Spleen (tissue), 11 donors: ENCODE results near the gene DUS1L. TPM values are rescaled to one million over a fixed set of nuclear protein-coding genes. Genes with fewer than 3 reads are reported as not detected.

ENCODE experiments used
- DNase-seq: peaks from one replicate; pipeline ENCODE4 v3.0.0-alpha.2; 2020
- H3K27ac ChIP-seq, 8 donors: fragments of 200-600 bp; sonication (generic) in 7 of 8; 1 replicate in 4 of 8; 2 replicates in 4 of 8; pipeline versions ENCODE4 v1.5.0 to v1.8.0; 2016 to 2021; ENCODE audit warnings: inconsistent platforms in 4 of 8, mild to moderate bottlenecking in 4 of 8, moderate library complexity in 1 of 8
- H3K27me3 ChIP-seq, 7 donors: fragments of 200-600 bp; sonication (generic) in 6 of 7; replicated peaks in 1 of 7; 1 replicate in 4 of 7; 2 replicates in 3 of 7; pipeline versions ENCODE4 v1.5.0 to v1.8.0; 2016 to 2021; ENCODE audit warnings: inconsistent platforms in 3 of 7, mild to moderate bottlenecking in 1 of 7
- H3K36me3 ChIP-seq, 6 donors: fragments of 200-600 bp; sonication (generic) in 5 of 6; 1 replicate in 4 of 6; 2 replicates in 2 of 6; pipeline versions ENCODE4 v1.5.0 to v1.8.0; 2016 to 2021; ENCODE audit warnings: inconsistent platforms in 2 of 6
- H3K4me1 ChIP-seq, 6 donors: fragments of 200-600 bp; sonication (generic) in 5 of 6; 1 replicate in 3 of 6; 2 replicates in 3 of 6; pipeline versions ENCODE4 v1.5.0 to v1.8.0; 2016 to 2021; ENCODE audit warnings: inconsistent platforms in 3 of 6
- H3K4me3 ChIP-seq, 8 donors: fragments of 200-600 bp; sonication (generic) in 7 of 8; 1 replicate in 4 of 8; 2 replicates in 4 of 8; pipeline versions ENCODE4 v1.5.0 to v1.8.0; 2016 to 2021; ENCODE audit warnings: inconsistent platforms in 4 of 8, mild to moderate bottlenecking in 4 of 8, moderate library complexity in 2 of 8
- H3K9me3 ChIP-seq, 8 donors: fragments of 200-600 bp; sonication (generic) in 7 of 8; 1 replicate in 4 of 8; 2 replicates in 4 of 8; pipeline versions ENCODE4 v1.5.0 to v1.8.0; 2016 to 2021; ENCODE audit warnings: inconsistent platforms in 4 of 8
- POLR2A ChIP-seq, 3 donors: fragments of 450-650 bp; IDR thresholded peaks; one replicate each; pipeline ENCODE4 v1.5.1; 2017; ENCODE audit warnings: antibody characterized with exemption in 3 of 3, mild to moderate bottlenecking in 1 of 3
- POLR2AphosphoS5 ChIP-seq, 3 donors: sonication (generic); formaldehyde crosslinking; IDR thresholded peaks; one replicate each; pipeline ENCODE4 v1.5.1; 2017; ENCODE audit warnings: antibody characterized with exemption in 3 of 3
- WGBS, 5 donors: extraction: QIAGEN DNeasy Blood & Tissue Kit in 3 of 5; methylation state at CpG; one replicate each; pipeline versions ENCODE4 v1.1.5 to v1.1.7; 2013 to 2018; 5-methylcytosine and 5-hydroxymethylcytosine counted together
- intact Hi-C: fragments of 100-400 bp; cut with DNase I; formaldehyde crosslinking; loops from one replicate; pipeline ENCODE4 v1.15.0; 2023; ENCODE audit warnings: low total_unique reads
- polyA plus RNA-seq, 3 donors: library from polyadenylated mRNA; stranded (reverse); fragments of 200-250 nt; gene quantifications; one replicate each; pipeline ENCODE4 v1.2.1, GENCODE V29; 2013
- total RNA-seq, 7 donors: library from RNA; depleted of rRNA in 3 of 7; stranded (reverse); fragments of >200 nt in 3 of 7; fragmentation: NEBNext Ultra II Directional in 4 of 7; extraction: Animal tissue kit (Norgen Biotek cat#: 25700) in 4 of 7; gene quantifications; one replicate each; pipeline versions ENCODE4 v1.1.0 to v1.2.1, GENCODE V29; 2016 to 2021
- TF ChIP-seq, protein P1 (sequence below), 11 experiments: fragments of 200-600 bp in 7 of 11; fragments of 450-650 bp in 4 of 11; sonication (generic) in 4 of 11; IDR thresholded peaks in 8 of 11; conservative IDR thresholded peaks in 3 of 11; 1 replicate in 7 of 11; 2 replicates in 4 of 11; pipeline versions ENCODE4 v1.4.0 to v1.8.0; 2016 to 2021; ENCODE audit warnings: antibody characterized with exemption in 11 of 11, inconsistent platforms in 4 of 11, mild to moderate bottlenecking in 1 of 11
- donor health status: healthy with polysubstance abuse.
- donor health status: DM: no; HTN: no; CAD: no; lungs with moderate emphysema.
- donor health status: DM: no; HTN: no; CAD: no.
- donor health status: Bipolar disorder and iron deficiency.
- donor health status: healthy.
- donor health status: DM: no; HTN: no; CAD: no.
- donor health status: DM: yes; HTN: yes; CAD: no.

Gene DUS1L
- total and polyA plus RNA-seq, 10 donors = 76.4 to 174 (median 103) TPM

DNA sequence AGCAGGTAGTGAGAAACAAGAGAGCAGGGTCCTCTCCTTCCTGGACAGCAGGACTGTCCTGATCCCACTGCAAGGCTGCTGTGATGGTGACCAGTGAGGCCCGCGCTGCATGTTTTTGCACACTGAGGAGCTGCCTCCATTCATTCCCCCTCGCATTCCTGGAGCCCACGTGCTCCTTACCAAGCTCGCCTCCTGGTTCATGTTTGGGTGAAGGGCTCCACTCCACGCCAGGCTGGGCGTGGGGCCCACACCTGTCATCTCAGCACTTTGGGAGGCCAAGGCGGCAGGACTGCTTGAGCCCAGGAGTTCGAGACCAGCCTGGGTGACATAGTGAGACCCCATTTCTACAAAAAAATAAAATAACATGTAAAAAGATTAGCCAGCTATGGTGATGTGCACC lies 47.8 kb upstream of the DUS1L start:
- DNase-seq = no peak
- no peak overlapping the region for H3K4me3 ChIP-seq
- no peaks in the 10 kb centered on the region for H3K4me1 ChIP-seq
- intact Hi-C loops = no loop called here
- H3K9me3 ChIP-seq = no peaks in the 10 kb centered on the region
- 85 to 98% (median 93%) methylated on average over 9 of the region's 9 CpGs for WGBS, 5 donors
- H3K27me3 ChIP-seq = no peaks in the 10 kb centered on the region
- H3K27ac ChIP-seq = no peak overlapping the region
- H3K36me3 ChIP-seq = peaks cover 0 to 27% (median 0%) of the 10 kb centered on the region in 6 donors
- no peak for TF ChIP-seq POLR2AphosphoS5 (IDR thresholded peaks at IDR 0.05)
- no peak for TF ChIP-seq POLR2A (IDR thresholded peaks at IDR 0.05)
- TF ChIP-seq, protein P1, sequence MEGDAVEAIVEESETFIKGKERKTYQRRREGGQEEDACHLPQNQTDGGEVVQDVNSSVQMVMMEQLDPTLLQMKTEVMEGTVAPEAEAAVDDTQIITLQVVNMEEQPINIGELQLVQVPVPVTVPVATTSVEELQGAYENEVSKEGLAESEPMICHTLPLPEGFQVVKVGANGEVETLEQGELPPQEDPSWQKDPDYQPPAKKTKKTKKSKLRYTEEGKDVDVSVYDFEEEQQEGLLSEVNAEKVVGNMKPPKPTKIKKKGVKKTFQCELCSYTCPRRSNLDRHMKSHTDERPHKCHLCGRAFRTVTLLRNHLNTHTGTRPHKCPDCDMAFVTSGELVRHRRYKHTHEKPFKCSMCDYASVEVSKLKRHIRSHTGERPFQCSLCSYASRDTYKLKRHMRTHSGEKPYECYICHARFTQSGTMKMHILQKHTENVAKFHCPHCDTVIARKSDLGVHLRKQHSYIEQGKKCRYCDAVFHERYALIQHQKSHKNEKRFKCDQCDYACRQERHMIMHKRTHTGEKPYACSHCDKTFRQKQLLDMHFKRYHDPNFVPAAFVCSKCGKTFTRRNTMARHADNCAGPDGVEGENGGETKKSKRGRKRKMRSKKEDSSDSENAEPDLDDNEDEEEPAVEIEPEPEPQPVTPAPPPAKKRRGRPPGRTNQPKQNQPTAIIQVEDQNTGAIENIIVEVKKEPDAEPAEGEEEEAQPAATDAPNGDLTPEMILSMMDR (IDR thresholded peaks at IDR 0.05 in 8 of 11, conservative IDR thresholded peaks at IDR 0.05 in 3 of 11) = no peak

DNA sequence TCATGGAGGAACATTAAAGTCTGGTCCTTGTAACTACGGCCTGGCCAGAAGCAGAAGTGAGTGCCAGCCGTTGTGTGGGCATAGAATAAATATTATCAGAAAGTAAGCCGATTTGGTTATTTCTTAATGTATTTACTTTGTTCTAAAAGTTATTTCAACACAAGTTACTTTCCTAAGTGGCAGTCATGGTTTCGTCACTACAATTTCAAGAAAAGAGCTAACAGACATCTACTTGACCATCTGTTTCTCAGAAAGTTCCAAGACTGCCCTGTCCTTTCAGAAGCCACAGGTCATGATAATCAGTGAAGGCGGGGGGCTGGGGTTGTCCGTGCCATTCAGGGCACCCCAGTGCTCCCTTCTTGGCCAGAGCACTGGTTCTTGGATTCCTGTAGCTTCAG lies 47.3 kb upstream of the DUS1L start:
- H3K9me3 ChIP-seq = no peaks in the 10 kb centered on the region
- intact Hi-C loops = no loop called here
- no peak overlapping the region for H3K27ac ChIP-seq
- H3K36me3 ChIP-seq = peaks cover 0 to 27% (median 0%) of the 10 kb centered on the region in 6 donors
- TF ChIP-seq POLR2AphosphoS5 (IDR thresholded peaks at IDR 0.05) = no peak
- TF ChIP-seq, protein P1 (IDR thresholded peaks at IDR 0.05 in 8 of 11, conservative IDR thresholded peaks at IDR 0.05 in 3 of 11) = no peak
- no peak for TF ChIP-seq POLR2A (IDR thresholded peaks at IDR 0.05)
- 69 to 94% (median 82%) methylated on average over 6 of the region's 6 CpGs for WGBS, 5 donors
- no peak overlapping the region for H3K4me3 ChIP-seq
- no peak for DNase-seq
- H3K27me3 ChIP-seq = no peaks in the 10 kb centered on the region
- H3K4me1 ChIP-seq = peaks cover 0 to 1% (median 0%) of the 10 kb centered on the region in 6 donors

DNA sequence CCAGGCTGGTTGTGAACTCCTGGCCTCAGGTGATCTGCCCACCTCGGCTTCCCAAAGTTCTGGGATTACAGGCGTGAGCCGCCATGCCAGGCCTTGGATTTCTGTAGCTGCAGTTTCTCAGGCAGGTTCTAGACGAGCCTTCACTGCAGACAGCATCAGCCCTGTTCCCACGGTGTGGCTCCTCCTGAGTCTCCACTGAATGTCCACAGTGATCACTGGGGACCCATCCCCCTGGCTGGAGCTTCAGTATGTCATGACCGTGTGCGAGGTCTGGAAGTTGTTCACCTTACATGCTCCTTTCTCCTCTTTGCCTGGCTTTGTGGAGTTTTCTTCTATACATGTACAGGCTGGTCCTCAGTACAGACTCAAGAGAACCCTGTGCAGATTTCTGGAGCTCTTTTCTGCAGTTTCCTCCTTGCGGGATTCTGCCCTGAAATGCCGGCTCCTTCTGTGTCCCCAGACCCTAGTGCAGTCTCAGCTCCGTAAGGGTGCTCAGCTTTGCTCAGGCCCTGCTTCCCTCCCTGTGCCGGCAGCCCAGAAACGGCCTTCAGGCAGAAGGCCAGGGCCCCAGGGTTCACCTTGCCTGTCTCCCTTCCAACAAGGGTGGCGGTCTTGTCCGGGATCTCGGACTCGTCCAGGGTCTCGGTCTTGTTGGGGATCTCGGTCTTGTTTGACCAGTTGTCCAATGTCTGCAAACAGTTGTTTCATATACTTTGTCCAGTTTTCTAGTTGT lies 46.7 kb upstream of the DUS1L start:
- H3K36me3 ChIP-seq = peaks cover 0 to 27% (median 0%) of the 10 kb centered on the region in 6 donors
- TF ChIP-seq POLR2A (IDR thresholded peaks at IDR 0.05) = no peak
- TF ChIP-seq, protein P1 (IDR thresholded peaks at IDR 0.05 in 8 of 11, conservative IDR thresholded peaks at IDR 0.05 in 3 of 11) = no peak
- TF ChIP-seq POLR2AphosphoS5 (IDR thresholded peaks at IDR 0.05) = no peak
- no peaks in the 10 kb centered on the region for H3K9me3 ChIP-seq
- DNase-seq = no peak
- no peak overlapping the region for H3K27ac ChIP-seq
- no peak overlapping the region for H3K4me3 ChIP-seq
- H3K27me3 ChIP-seq = no peaks in the 10 kb centered on the region
- peaks cover 0 to 7% (median 3%) of the 10 kb centered on the region in 6 donors for H3K4me1 ChIP-seq
- intact Hi-C loops = no loop called here
- WGBS, 5 donors = 86 to 94% (median 91%) methylated on average over 18 of the region's 18 CpGs

DNA sequence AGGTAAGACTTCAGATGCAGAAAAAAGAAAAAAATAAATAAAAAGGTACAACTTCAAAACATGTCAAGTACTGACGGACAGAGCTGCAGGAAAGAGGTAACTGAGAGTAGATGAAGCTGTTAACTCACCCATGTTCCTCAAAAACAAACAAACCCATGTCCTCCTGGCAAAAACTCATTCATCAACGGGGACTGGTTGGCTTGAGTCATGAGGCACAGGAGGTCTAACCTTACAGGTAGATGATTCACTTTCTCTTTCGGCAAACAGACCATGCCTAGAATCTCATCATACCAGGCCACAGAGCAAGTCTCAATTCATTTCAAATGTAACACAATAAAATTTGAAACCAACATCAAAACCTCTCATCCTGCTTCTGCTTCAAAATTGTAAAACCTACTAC lies 44.7 kb upstream of the DUS1L start:
- intact Hi-C loops = no loop called here
- peaks cover 15 to 27% (median 23%) of the 10 kb centered on the region in 6 donors for H3K4me1 ChIP-seq
- peaks cover 0 to 27% (median 0%) of the 10 kb centered on the region in 6 donors for H3K36me3 ChIP-seq
- TF ChIP-seq POLR2AphosphoS5 (IDR thresholded peaks at IDR 0.05) = no peak
- TF ChIP-seq, protein P1 (IDR thresholded peaks at IDR 0.05 in 8 of 11, conservative IDR thresholded peaks at IDR 0.05 in 3 of 11) = no peak
- no peak for TF ChIP-seq POLR2A (IDR thresholded peaks at IDR 0.05)
- H3K9me3 ChIP-seq = no peaks in the 10 kb centered on the region
- no peaks in the 10 kb centered on the region for H3K27me3 ChIP-seq
- no peak overlapping the region for H3K27ac ChIP-seq
- no peak overlapping the region for H3K4me3 ChIP-seq
- DNase-seq = no peak
- WGBS, 5 donors = 78 to 86% (median 81%) methylated on average over 3 of the region's 3 CpGs
